GM12865 (cell line): Measurements from ENCODE around the gene SAMD4A.

Experiments
- DNase-seq: peaks from one replicate; pipeline ENCODE4 v3.0.0; 2010; ENCODE audit warnings: low read depth
- H3K4me3 ChIP-seq: 2 replicates; pipeline ENCODE4 v1.5.1; 2011; ENCODE audit warnings: mild to moderate bottlenecking, low read depth, low read length, control low read depth
- CTCF ChIP-seq: IDR thresholded peaks from 2 replicates; pipeline ENCODE4 v1.5.1; 2011; ENCODE audit warnings: low read length, control low read depth, low read depth, inconsistent platforms; ENCODE audit not compliant: insufficient read depth; ENCODE audit errors: missing control alignments

The SAMD4A gene

GRCh38 chr14:54828037-54828436 lies 261.1 kb downstream of the SAMD4A start:
- TF ChIP-seq CTCF = no peak
- H3K4me3 ChIP-seq = no peak overlapping the region
- DNase-seq = no peak

GRCh38 chr14:54829486-54830224 lies 262.7 kb downstream of the SAMD4A start:
- no peak for DNase-seq
- no peak for TF ChIP-seq CTCF
- no peak overlapping the region for H3K4me3 ChIP-seq

- TF ChIP-seq CTCF = no peak
Measured at GRCh38 chr14:54830650-54831049, 263.7 kb downstream of the SAMD4A start.

GRCh38 chr14:54834081-54834480 lies 267.2 kb downstream of the SAMD4A start:
- no peak for TF ChIP-seq CTCF
- no peak for DNase-seq
- H3K4me3 ChIP-seq = no peak overlapping the region

More at GRCh38 chr14:54830650-54831049, 263.7 kb downstream of the SAMD4A start:
- H3K4me3 ChIP-seq = no peak overlapping the region
- DNase-seq = no peak

- H3K4me3 ChIP-seq = no peak overlapping the region
- DNase-seq = no peak
- TF ChIP-seq CTCF = no peak
Measured at GRCh38 chr14:54834727-54835126, 267.8 kb downstream of the SAMD4A start.

GRCh38 chr14:54836231-54836630 lies 269.3 kb downstream of the SAMD4A start:
- no peak for DNase-seq
- no peak for TF ChIP-seq CTCF

More at GRCh38 chr14:54836231-54836630, 269.3 kb downstream of the SAMD4A start:
- H3K4me3 ChIP-seq = no peak overlapping the region
